ACHN (cell line): ENCODE data around the gene AP5S1.

Experiments
- DNase-seq: peaks from one replicate; pipeline ENCODE4 v3.0.0-alpha.2; 2015
- in situ Hi-C: cut with HindIII; loops from 2 replicates; pipeline ENCODE4 v1.10.0; 2017; ENCODE audit warnings: low sequenced_read_pairs, low pct_ligation_motif_present, low pct_unique_long_range_greater_than_20kb

The AP5S1 gene, protein sequence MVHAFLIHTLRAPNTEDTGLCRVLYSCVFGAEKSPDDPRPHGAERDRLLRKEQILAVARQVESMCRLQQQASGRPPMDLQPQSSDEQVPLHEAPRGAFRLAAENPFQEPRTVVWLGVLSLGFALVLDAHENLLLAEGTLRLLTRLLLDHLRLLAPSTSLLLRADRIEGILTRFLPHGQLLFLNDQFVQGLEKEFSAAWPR

GRCh38 chr20:3820048-3820900 lies at the start of gene AP5S1:
AP5S1 (plus strand) TSS chr20:3820547; CDS start chr20:3822118, 1,571 bp downstream.
- in situ Hi-C loops, result no loop called here
- peak; percentile 93 for DNase-seq

- DNase-seq, result no peak
- in situ Hi-C loops, result no loop called here
Measured at GRCh38 chr20:3771552-3772058, 48.7 kb upstream of the AP5S1 start.

DNA sequence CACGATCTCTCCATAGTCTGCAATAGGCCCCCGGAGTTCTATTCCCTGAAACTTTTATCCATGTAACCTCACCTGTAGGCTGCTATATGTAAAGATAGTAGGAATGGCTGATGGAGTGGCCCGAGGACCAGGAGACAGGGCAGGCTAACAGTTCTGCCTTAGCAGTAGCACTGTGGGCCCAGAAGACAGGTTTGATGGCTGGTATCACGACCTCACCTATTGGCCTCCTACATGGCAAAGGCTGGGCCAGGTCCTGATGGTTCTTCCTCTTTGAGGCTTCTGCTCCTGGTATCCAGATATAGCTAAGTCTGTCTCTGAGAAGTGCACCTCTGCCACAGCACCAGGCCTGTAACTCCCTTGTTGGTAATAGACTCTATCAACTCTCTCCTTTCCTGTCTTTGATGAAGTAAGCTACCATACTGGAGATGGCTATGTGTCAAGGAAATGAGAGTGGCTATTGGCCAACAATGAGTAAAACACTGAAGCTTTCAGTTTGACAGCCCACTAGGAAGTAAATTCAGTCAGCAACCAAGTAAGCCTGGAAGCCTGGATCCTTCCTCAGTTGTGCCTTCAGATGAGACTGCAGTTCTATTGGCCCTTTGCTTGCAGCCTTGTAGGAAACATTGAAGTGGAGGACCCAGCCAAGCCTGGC lies 44.8 kb upstream of the AP5S1 start:
- no peak for DNase-seq
- in situ Hi-C loops, result no loop called here

- in situ Hi-C loops, result no loop called here
- DNase-seq, result no peak
Measured at GRCh38 chr20:3777381-3777715, 43.0 kb upstream of the AP5S1 start.

DNA sequence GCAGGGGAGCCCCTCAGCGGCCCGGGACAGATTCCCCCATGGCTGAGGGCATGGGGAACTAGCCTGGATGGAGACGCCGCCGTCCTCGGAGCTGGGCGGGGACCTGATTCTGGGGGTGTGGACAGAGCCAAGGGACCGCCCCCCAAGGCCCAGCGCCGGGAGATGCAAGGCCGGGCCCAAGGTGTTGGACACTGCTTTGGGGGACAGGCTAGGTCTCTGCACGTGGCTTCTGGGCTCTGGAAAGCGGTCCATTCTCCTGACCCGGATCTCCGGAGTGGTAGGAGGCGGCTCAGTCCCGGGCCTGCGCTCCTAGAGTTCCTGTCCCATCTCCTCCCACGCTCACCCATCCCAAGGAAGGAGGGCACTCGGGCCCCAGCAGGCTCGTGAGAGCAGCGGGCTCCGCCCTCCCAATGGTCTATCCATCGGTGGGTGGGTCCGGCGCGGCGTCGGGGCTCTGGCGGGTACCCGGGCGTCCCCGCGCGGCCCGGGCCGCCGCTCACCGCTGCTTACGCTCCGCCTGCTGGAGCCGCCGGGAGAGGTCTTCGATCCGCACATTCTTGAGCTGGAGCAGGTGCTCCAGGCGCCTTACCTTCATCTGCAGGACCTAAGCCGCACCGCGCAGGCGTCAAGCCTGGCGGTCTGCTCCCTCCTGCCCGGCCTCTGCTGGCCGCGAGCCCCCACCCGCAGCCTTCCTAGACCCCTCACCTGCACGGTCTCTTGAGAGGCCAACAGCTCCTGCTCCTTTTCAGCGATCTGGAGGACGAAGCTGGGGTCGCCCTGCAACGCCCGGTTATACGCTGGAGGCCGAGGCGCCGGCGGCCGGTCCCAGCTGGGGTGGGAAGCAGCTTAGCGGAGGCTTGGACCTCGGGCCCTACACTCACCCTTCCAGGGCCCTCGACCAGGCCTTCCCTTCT lies 42.4 kb upstream of the AP5S1 start:
- in situ Hi-C loops, result no loop called here
- DNase-seq, result no peak

- DNase-seq, result no peak
Measured at GRCh38 chr20:3778976-3779375, 41.4 kb upstream of the AP5S1 start.

GRCh38 chr20:3781153-3781910 lies 39.0 kb upstream of the AP5S1 start, which contains the start of gene SPEF1:
SPEF1 (minus strand) TSS chr20:3781448; CDS start chr20:3781287, 161 bp downstream.
- peak; percentile 93 for DNase-seq
- in situ Hi-C loops, result no loop called here

More at GRCh38 chr20:3778976-3779375, 41.4 kb upstream of the AP5S1 start:
- in situ Hi-C loops, result no loop called here

DNA sequence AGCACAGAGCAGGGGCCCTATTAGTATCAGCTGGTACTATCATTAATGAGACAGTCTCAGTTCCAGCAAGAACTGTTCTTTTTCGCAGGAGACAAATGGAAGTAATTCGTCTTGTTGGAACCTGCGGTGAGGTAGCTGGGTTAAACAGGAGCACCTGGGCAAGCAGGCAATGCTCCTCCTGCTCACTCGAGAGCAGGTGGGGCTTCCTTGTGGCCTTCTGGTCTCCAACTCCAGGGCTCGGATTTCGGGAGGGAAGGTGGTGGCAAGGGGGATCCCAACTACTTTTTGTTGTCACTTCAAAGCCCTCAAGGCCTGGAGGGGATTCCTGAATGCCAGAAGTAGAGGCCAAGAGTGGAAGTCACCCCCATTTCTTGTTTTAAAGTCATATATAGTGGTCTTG lies 37.8 kb upstream of the AP5S1 start:
- DNase-seq, result no peak

GRCh38 chr20:3783068-3783489 lies 37.3 kb upstream of the AP5S1 start:
- in situ Hi-C loops, result no loop called here
- DNase-seq, result no peak

More for the DNA sequence above, 37.8 kb upstream of the AP5S1 start:
- in situ Hi-C loops, result no loop called here

DNA sequence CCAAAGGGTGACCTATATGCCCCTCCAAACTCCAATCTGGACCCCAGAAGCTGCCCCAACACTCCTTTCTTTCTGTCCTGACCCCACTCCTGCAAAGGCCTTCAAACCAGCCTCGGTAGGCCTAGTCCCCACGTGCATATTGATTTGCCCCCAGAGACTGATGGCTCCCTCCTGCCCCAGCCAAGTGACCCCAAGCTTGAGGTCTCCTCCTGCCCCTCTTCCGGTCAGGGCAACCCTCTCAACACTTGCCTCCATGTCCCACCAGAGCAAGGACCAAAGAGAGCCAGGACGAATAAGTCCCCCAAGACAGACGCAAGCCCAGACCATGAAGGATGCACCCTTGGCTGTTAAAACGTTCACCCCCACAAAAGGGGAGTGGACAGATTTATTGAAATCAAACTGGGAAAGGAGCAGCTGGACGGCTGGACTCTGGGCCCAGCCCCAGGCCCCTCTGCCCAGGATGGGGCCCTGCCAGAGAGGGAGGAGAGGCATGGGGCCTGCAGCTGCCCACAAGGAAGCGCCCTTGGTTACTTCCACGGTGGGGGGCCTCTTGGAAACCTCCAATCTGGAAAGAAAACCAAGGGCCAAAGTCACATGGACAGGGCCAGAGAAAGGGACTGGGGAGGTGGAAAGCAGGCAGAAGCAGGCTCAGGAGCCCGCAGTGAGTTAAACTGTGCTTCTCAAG lies 36.7 kb upstream of the AP5S1 start:
- DNase-seq, result no peak
- in situ Hi-C loops, result no loop called here

DNA sequence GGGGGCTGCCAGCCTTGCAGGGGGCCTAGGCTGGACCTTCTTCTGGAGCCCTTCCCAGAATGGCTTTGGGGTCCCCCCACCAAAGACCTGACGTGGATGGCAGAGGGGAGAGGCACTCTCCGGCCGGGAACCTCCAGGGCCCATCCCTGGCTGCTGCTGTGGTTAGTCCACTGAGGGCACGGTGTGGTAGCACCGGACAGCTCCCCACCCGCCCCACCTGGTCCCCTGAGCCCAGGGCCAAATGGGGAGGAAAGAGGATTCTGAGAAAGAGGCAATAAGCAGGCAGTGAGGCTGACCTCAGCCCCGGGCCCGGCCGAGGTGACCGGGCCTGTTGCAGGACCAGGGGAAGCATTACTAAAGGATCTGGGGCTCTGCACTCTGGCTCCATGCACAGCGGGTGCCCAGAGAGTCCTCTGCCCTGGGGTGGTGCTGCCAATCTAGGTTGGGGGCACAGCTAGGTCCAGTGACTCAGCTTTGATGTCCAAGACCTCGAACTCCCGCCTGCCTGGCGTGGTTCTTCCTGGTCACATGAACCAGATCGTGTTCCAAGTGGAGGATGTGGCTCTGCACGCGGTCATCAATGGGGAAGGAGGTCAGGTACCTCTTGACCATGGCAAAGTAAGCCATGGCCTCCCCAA lies 36.0 kb upstream of the AP5S1 start:
- DNase-seq, result no peak
- in situ Hi-C loops, result no loop called here

- in situ Hi-C loops, result no loop called here
Measured at GRCh38 chr20:3784863-3785239, 35.5 kb upstream of the AP5S1 start.

GRCh38 chr20:3785240-3786125 lies 34.9 kb upstream of the AP5S1 start:
- in situ Hi-C loops, result no loop called here
- DNase-seq, result no peak

More at GRCh38 chr20:3784863-3785239, 35.5 kb upstream of the AP5S1 start:
- no peak for DNase-seq

GRCh38 chr20:3786126-3786484 lies 34.2 kb upstream of the AP5S1 start:
- in situ Hi-C loops, result no loop called here
- DNase-seq, result peak; percentile 54

- DNase-seq, result peak; percentile 82
Measured at GRCh38 chr20:3786665-3787323, 33.6 kb upstream of the AP5S1 start, which contains the start of gene CENPB. CENPB (minus strand) TSS chr20:3786740; CDS start chr20:3786483, 257 bp downstream.

More at GRCh38 chr20:3786665-3787323, 33.6 kb upstream of the AP5S1 start, which contains the start of gene CENPB:
- in situ Hi-C loops, result no loop called here
